HCT116 (cell line): ENCODE results near the gene GPD1L. TPM values are rescaled to one million over a fixed set of nuclear protein-coding genes. Genes with fewer than 3 reads are reported as not detected.

Experiments
- ATAC-seq: fragments of 200-7000 bp; cut with Tn5 transposase; 2 replicates; pipeline ENCODE4 v1.9.1; 2020; ENCODE audit warnings: mild to moderate bottlenecking, moderate library complexity
- BruUV-seq: library from RNA; stranded (reverse); fragments of 400-500 nt; replicated peaks from 2 replicates; lab custom pipeline; 2021; lab: Mats Ljungman, UMichigan
- CTCF ChIA-PET: fragments of 300-600 bp; sonication (Branson Sonifier 250); formaldehyde crosslinking; loops from one replicate; lab custom pipeline; 2021; ENCODE audit warnings: antibody characterized with exemption; lab: Charles Lee
- POLR2A ChIA-PET: fragments of 300-600, 350-600 bp; sonication (Branson Sonifier 250); formaldehyde crosslinking; loops from one replicate; lab custom pipeline; 2021; ENCODE audit warnings: antibody characterized with exemption; lab: Charles Lee
- RAD21 ChIA-PET, 2 experiments: fragments of 300-600 bp; sonication (Branson Sonifier 250); formaldehyde crosslinking; loops; one replicate each; lab custom pipeline; 2023; ENCODE audit warnings: low total read pairs in 2 of 2; ENCODE audit not compliant: uncharacterized antibody in 2 of 2, unreplicated experiment in 2 of 2, low non-redundant PET in 1 of 2; lab: Charles Lee
- DNase-seq: peaks from one replicate; pipeline ENCODE4 v3.0.0-alpha.2; 2010; ENCODE audit warnings: low read depth, low spot score
- H2AFZ ChIP-seq: fragments of 200-600 bp; shearing (Covaris generic), sonication (generic); 2 replicates; pipeline ENCODE4 v1.6.1; 2017; ENCODE audit warnings: low read depth, mixed run types, mixed read lengths, antibody characterized with exemption, low read length; ENCODE audit not compliant: poor library complexity, severe bottlenecking
- H3K27ac ChIP-seq: 2 replicates; pipeline ENCODE4 v1.5.1; 2012; ENCODE audit warnings: low read depth, low read length
- H3K27me3 ChIP-seq: fragments of 200-600 bp; sonication (generic); 2 replicates; pipeline ENCODE4 v1.6.1; 2016; ENCODE audit warnings: mixed run types, low read length, mixed read lengths; ENCODE audit not compliant: insufficient read depth
- H3K36me3 ChIP-seq, 2 experiments: fragments of 200-500 bp in 1 of 2; fragments of 200-600 bp in 1 of 2; sonication (Bioruptor generic) in 1 of 2; sonication (generic) in 1 of 2; 2 replicates each; pipeline versions ENCODE4 v1.5.1 to v1.6.1; 2014 to 2016; ENCODE audit warnings: low read length in 2 of 2, inconsistent platforms in 1 of 2, mixed read lengths in 1 of 2, mixed run types in 1 of 2; ENCODE audit not compliant: insufficient read depth in 2 of 2, control insufficient read depth in 1 of 2
- H3K4me1 ChIP-seq, 2 experiments: fragments of 200-600 bp in 1 of 2; sonication (generic) in 1 of 2; 2 replicates each; pipeline versions ENCODE4 v1.5.1 to v1.6.1; 2012 to 2017; ENCODE audit warnings: low read length in 2 of 2, inconsistent platforms in 1 of 2, mild to moderate bottlenecking in 1 of 2, mixed read lengths in 1 of 2, mixed run types in 1 of 2, moderate library complexity in 1 of 2; ENCODE audit not compliant: insufficient read depth in 2 of 2, control insufficient read depth in 1 of 2
- H3K4me2 ChIP-seq: fragments of 200-600 bp; sonication (generic); 2 replicates; pipeline ENCODE4 v1.6.1; 2017; ENCODE audit warnings: mixed run types, low read length, mixed read lengths
- H3K4me3 ChIP-seq, 2 experiments: fragments of 200-600 bp in 1 of 2; sonication (generic) in 1 of 2; replicated peaks in 1 of 2; 2 replicates each; pipeline ENCODE4 v1.5.1; 2011 to 2016; ENCODE audit warnings: low read length in 2 of 2, control low read depth in 1 of 2, low read depth in 1 of 2, mild to moderate bottlenecking in 1 of 2, mixed read lengths in 1 of 2, mixed run types in 1 of 2
- H3K79me2 ChIP-seq: fragments of 200-600 bp; sonication (generic); 2 replicates; pipeline ENCODE4 v1.6.1; 2017; ENCODE audit warnings: mild to moderate bottlenecking, mixed run types, low read length, moderate library complexity, mixed read lengths; ENCODE audit not compliant: insufficient read depth
- H3K9ac ChIP-seq: fragments of 200-600 bp; sonication (generic); 2 replicates; pipeline ENCODE4 v1.6.1; 2016; ENCODE audit warnings: low read length, mixed read lengths
- H3K9me2 ChIP-seq: fragments of 200-600 bp; sonication (generic), shearing (Covaris generic); 2 replicates; pipeline ENCODE4 v1.6.1; 2017; ENCODE audit warnings: mixed run types, mild to moderate bottlenecking, moderate library complexity; ENCODE audit not compliant: insufficient read depth
- H3K9me3 ChIP-seq, 2 experiments: fragments of 200-500 bp in 1 of 2; fragments of 200-600 bp in 1 of 2; sonication (Bioruptor generic) in 1 of 2; sonication (generic) in 1 of 2; 2 replicates each; pipeline ENCODE4 v1.6.1; 2014 to 2017; ENCODE audit warnings: low read length in 2 of 2, mixed read lengths in 2 of 2, inconsistent platforms in 1 of 2, low read depth in 1 of 2, mild to moderate bottlenecking in 1 of 2, mixed run types in 1 of 2, moderate library complexity in 1 of 2; ENCODE audit not compliant: control insufficient read depth in 1 of 2, insufficient read depth in 1 of 2
- H4K20me1 ChIP-seq: fragments of 200-600 bp; sonication (generic), shearing (Covaris generic); 2 replicates; pipeline ENCODE4 v1.6.1; 2017; ENCODE audit warnings: mixed run types, mild to moderate bottlenecking, moderate library complexity; ENCODE audit not compliant: insufficient read depth
- ATF3 ChIP-seq: IDR thresholded peaks from 2 replicates; pipeline ENCODE4 v1.6.1; 2012
- CEBPB ChIP-seq: IDR thresholded peaks from 2 replicates; pipeline ENCODE4 v1.6.1; 2012; ENCODE audit warnings: low read depth
- ELF1 ChIP-seq: IDR thresholded peaks from 2 replicates; pipeline ENCODE4 v1.6.1; 2012; ENCODE audit warnings: low read depth, borderline replicate concordance
- FOSL1 ChIP-seq: IDR thresholded peaks from 2 replicates; pipeline ENCODE4 v1.6.1; 2012; ENCODE audit warnings: low read depth
- MAX ChIP-seq: IDR thresholded peaks from 2 replicates; pipeline ENCODE4 v1.6.1; 2012
- POLR2A ChIP-seq: IDR thresholded peaks from 2 replicates; pipeline ENCODE4 v1.7.0; 2011; ENCODE audit warnings: borderline replicate concordance; ENCODE audit not compliant: insufficient read depth, insufficient read length; ENCODE audit errors: extremely low read depth
- POLR2AphosphoS5 ChIP-seq: IDR thresholded peaks from 2 replicates; pipeline ENCODE4 v1.6.1; 2011; ENCODE audit warnings: mild to moderate bottlenecking, low read depth, low read length, moderate library complexity
- RAD21 ChIP-seq: IDR thresholded peaks from 2 replicates; pipeline ENCODE4 v1.6.1; 2012; ENCODE audit warnings: low read depth, mild to moderate bottlenecking
- SP1 ChIP-seq: IDR thresholded peaks from 2 replicates; pipeline ENCODE4 v1.6.1; 2012; ENCODE audit warnings: low read depth
- TCF7L2 ChIP-seq: IDR thresholded peaks from 2 replicates; pipeline ENCODE4 v1.7.0; 2011; ENCODE audit warnings: borderline replicate concordance, inconsistent platforms; ENCODE audit not compliant: insufficient read depth, insufficient read length; ENCODE audit errors: extremely low read depth
- intact Hi-C: fragments of 100-400 bp; cut with micrococcal nuclease; formaldehyde crosslinking; loops from 2 replicates; pipeline ENCODE4 v1.10.0; 2022
- total RNA-seq: library from RNA; stranded (reverse); gene quantifications from one replicate; pipeline ENCODE4 v1.2.1, GENCODE V29; 2021; ENCODE audit not compliant: unreplicated experiment
- TF ChIP-seq, protein P1 (sequence below): IDR thresholded peaks from 2 replicates; pipeline ENCODE4 v1.6.1; 2012; ENCODE audit warnings: low read depth
- TF ChIP-seq, protein P2 (sequence below), 3 experiments: fragments of 200-600 bp in 1 of 3; sonication (generic) in 1 of 3; IDR thresholded peaks in 2 of 3; conservative IDR thresholded peaks in 1 of 3; 2 replicates each; pipeline ENCODE4 v1.5.1; 2012 to 2017; ENCODE audit warnings: low read depth in 2 of 3, low read length in 2 of 3, antibody characterized with exemption in 1 of 3, borderline replicate concordance in 1 of 3, control low read depth in 1 of 3, mild to moderate bottlenecking in 1 of 3, mixed read lengths in 1 of 3, mixed run types in 1 of 3, moderate library complexity in 1 of 3; ENCODE audit not compliant: insufficient read depth in 1 of 3

The GPD1L gene
- total RNA-seq, 1 experiment from 2014 or later, result 21.9 TPM

- Histone ChIP-seq H3K79me2 (no peaks in the 10 kb centered on the region), H3K9ac (no peak overlapping the region), H2AFZ (no peak overlapping the region), H3K4me2 (no peak overlapping the region), H4K20me1 (no peaks in the 10 kb centered on the region), H3K27me3 (no peaks in the 10 kb centered on the region), H3K4me3 (no peak overlapping the region), H3K4me1 (no peaks in the 10 kb centered on the region), H3K9me2 (no peaks in the 10 kb centered on the region), H3K36me3 (no peaks in the 10 kb centered on the region; a peak in 1 of 4 replicates), H3K9me3 (no peaks in the 10 kb centered on the region), H3K27ac (no peak overlapping the region)
- intact Hi-C loops, result loop anchor here (1.0 kb wide), 1 partner anchor 134 kb away; no protein-coding TSS in a partner anchor
- no TSS peak for BruUV-seq
- DNase-seq (no peak), ATAC-seq (peak; percentile 17; the same call in 1 of the 2 replicates)
- CTCF ChIA-PET, result interaction anchor here (0.8 to 2.3 kb wide), 7 partner anchors 22 to 1383 kb away, joined by 3 to 14 read pairs (median 4); no protein-coding TSS in a partner anchor
- TF ChIP-seq POLR2A, result no peak
- RAD21 ChIA-PET, result interaction anchor here in 1 of 2 experiments (1.0 kb wide), 1 partner anchor 1011 kb away, joined by 3 read pairs; no protein-coding TSS in a partner anchor
- POLR2A ChIA-PET, result no interaction called here
Observed at GRCh38 chr3:32153414-32154204, 47.2 kb downstream of the GPD1L start.

GRCh38 chr3:32154205-32154579 is 47.8 kb downstream of the GPD1L start:
- Histone ChIP-seq H3K4me3 (no peak overlapping the region), H3K4me1 (no peaks in the 10 kb centered on the region), H3K27me3 (no peaks in the 10 kb centered on the region), H3K9me2 (no peaks in the 10 kb centered on the region), H2AFZ (no peak overlapping the region), H3K4me2 (no peak overlapping the region), H3K79me2 (no peaks in the 10 kb centered on the region), H3K27ac (no peak overlapping the region), H3K9me3 (no peaks in the 10 kb centered on the region), H3K36me3 (no peaks in the 10 kb centered on the region), H4K20me1 (no peaks in the 10 kb centered on the region), H3K9ac (no peak overlapping the region)
- DNase-seq (no peak), ATAC-seq (peak; percentile 90)
- BruUV-seq, result no TSS peak
- TF ChIP-seq, protein P1, sequence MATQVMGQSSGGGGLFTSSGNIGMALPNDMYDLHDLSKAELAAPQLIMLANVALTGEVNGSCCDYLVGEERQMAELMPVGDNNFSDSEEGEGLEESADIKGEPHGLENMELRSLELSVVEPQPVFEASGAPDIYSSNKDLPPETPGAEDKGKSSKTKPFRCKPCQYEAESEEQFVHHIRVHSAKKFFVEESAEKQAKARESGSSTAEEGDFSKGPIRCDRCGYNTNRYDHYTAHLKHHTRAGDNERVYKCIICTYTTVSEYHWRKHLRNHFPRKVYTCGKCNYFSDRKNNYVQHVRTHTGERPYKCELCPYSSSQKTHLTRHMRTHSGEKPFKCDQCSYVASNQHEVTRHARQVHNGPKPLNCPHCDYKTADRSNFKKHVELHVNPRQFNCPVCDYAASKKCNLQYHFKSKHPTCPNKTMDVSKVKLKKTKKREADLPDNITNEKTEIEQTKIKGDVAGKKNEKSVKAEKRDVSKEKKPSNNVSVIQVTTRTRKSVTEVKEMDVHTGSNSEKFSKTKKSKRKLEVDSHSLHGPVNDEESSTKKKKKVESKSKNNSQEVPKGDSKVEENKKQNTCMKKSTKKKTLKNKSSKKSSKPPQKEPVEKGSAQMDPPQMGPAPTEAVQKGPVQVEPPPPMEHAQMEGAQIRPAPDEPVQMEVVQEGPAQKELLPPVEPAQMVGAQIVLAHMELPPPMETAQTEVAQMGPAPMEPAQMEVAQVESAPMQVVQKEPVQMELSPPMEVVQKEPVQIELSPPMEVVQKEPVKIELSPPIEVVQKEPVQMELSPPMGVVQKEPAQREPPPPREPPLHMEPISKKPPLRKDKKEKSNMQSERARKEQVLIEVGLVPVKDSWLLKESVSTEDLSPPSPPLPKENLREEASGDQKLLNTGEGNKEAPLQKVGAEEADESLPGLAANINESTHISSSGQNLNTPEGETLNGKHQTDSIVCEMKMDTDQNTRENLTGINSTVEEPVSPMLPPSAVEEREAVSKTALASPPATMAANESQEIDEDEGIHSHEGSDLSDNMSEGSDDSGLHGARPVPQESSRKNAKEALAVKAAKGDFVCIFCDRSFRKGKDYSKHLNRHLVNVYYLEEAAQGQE, result no peak
- TF ChIP-seq RAD21 (peak; percentile 45), CEBPB (no peak), TCF7L2 (no peak), MAX (no peak), POLR2A (no peak), FOSL1 (no peak), SP1 (no peak), ATF3 (no peak), ELF1 (no peak), POLR2AphosphoS5 (no peak)
- TF ChIP-seq, protein P2, sequence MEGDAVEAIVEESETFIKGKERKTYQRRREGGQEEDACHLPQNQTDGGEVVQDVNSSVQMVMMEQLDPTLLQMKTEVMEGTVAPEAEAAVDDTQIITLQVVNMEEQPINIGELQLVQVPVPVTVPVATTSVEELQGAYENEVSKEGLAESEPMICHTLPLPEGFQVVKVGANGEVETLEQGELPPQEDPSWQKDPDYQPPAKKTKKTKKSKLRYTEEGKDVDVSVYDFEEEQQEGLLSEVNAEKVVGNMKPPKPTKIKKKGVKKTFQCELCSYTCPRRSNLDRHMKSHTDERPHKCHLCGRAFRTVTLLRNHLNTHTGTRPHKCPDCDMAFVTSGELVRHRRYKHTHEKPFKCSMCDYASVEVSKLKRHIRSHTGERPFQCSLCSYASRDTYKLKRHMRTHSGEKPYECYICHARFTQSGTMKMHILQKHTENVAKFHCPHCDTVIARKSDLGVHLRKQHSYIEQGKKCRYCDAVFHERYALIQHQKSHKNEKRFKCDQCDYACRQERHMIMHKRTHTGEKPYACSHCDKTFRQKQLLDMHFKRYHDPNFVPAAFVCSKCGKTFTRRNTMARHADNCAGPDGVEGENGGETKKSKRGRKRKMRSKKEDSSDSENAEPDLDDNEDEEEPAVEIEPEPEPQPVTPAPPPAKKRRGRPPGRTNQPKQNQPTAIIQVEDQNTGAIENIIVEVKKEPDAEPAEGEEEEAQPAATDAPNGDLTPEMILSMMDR (IDR thresholded peaks at IDR 0.05 in 2 of 3, conservative IDR thresholded peaks at IDR 0.05 in 1 of 3; ENCODE audit: borderline replicate concordance in 1 of 3, insufficient read depth in 1 of 3, low read depth in 2 of 3, low read length in 2 of 3), result peak; percentile 35 to 43 (median 39); a peak in 4 of 6 replicates
- intact Hi-C loops, result loop anchor here (1.0 kb wide), 1 partner anchor 135 kb away; no protein-coding TSS in a partner anchor
- POLR2A ChIA-PET, result no interaction called here
- CTCF ChIA-PET, result interaction anchor here (0.8 to 2.3 kb wide), 7 partner anchors 22 to 1384 kb away, joined by 3 to 14 read pairs (median 4); no protein-coding TSS in a partner anchor
- RAD21 ChIA-PET, result interaction anchor here in 1 of 2 experiments (1.0 kb wide), 1 partner anchor 1012 kb away, joined by 3 read pairs; no protein-coding TSS in a partner anchor
